ENCODE measurements around the gene WRNIP1.

DNA sequence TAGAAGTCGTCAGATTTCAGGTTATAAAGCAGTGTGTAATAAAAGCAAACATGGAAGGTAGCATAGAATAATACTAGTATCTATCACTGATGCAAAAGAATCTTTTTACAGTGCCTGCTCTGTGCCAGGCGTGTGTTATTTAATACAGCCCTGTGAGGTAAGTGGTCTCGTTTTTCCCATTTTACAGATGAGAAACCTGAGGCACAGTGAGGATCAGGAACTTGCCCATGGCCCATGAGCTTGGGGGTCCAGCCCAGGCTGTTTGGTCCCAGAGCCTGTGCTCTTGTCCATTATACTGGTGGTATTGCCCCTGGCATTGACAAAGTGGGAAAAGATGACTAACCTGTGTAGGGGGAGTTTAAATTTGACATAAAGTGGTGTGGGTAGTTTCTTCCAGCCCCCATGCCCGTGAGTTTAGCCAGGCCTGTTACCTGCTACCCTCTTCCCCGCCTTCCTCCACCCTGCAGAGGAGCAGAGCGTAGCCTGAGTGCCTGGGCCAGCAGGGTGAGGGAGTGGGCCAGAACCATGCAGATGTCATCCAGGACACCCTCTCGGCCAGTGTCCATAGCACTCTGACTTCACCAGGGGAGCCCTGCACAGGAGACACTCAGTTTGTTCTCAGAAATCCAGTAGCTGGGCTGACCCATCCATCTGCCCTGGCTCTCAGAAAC is 16.6 kb downstream of the WRNIP1 start:
- no peak for TF ChIP-seq EZH2 (IDR thresholded peaks at IDR 0.05; ENCODE audit: insufficient read depth, low read length)
- TF ChIP-seq, protein P1, sequence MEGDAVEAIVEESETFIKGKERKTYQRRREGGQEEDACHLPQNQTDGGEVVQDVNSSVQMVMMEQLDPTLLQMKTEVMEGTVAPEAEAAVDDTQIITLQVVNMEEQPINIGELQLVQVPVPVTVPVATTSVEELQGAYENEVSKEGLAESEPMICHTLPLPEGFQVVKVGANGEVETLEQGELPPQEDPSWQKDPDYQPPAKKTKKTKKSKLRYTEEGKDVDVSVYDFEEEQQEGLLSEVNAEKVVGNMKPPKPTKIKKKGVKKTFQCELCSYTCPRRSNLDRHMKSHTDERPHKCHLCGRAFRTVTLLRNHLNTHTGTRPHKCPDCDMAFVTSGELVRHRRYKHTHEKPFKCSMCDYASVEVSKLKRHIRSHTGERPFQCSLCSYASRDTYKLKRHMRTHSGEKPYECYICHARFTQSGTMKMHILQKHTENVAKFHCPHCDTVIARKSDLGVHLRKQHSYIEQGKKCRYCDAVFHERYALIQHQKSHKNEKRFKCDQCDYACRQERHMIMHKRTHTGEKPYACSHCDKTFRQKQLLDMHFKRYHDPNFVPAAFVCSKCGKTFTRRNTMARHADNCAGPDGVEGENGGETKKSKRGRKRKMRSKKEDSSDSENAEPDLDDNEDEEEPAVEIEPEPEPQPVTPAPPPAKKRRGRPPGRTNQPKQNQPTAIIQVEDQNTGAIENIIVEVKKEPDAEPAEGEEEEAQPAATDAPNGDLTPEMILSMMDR (IDR thresholded peaks at IDR 0.05; ENCODE audit: insufficient read depth, low read depth, low read length): no peak

Data from astrocyte (in vitro differentiated cells and primary cell).